Trophoblast cell (in vitro differentiated cells and primary cell): ENCODE data around the gene GRIN3A.

Experiments used
- DNase-seq, 2 donors: peaks; one replicate each; pipeline ENCODE4 v3.0.0-alpha.2; 2016
- H2AFZ ChIP-seq: 2 replicates; pipeline ENCODE4 v1.6.1; 2013; ENCODE audit warnings: low read length, moderate library complexity, mild to moderate bottlenecking; ENCODE audit not compliant: insufficient read depth, poor library complexity
- H2AK5ac ChIP-seq: 2 replicates; pipeline ENCODE4 v1.6.1; 2013; ENCODE audit warnings: mild to moderate bottlenecking, low read length
- H2BK120ac ChIP-seq: 2 replicates; pipeline ENCODE4 v1.6.1; 2013; ENCODE audit warnings: low read length, mild to moderate bottlenecking, moderate library complexity; ENCODE audit not compliant: insufficient read depth, poor library complexity
- H2BK12ac ChIP-seq: 2 replicates; pipeline ENCODE4 v1.6.1; 2013; ENCODE audit warnings: mild to moderate bottlenecking, low read length, moderate library complexity
- H2BK5ac ChIP-seq: 2 replicates; pipeline ENCODE4 v1.6.1; 2013; ENCODE audit warnings: low read length, low read depth, moderate library complexity, mild to moderate bottlenecking; ENCODE audit not compliant: poor library complexity
- H3K14ac ChIP-seq: 2 replicates; pipeline ENCODE4 v1.6.1; 2013; ENCODE audit warnings: mild to moderate bottlenecking, low read length
- H3K18ac ChIP-seq: 2 replicates; pipeline ENCODE4 v1.6.1; 2013; ENCODE audit warnings: mild to moderate bottlenecking, low read length
- H3K23ac ChIP-seq: 2 replicates; pipeline ENCODE4 v1.6.1; 2013; ENCODE audit warnings: low read length
- H3K27ac ChIP-seq: 2 replicates; pipeline ENCODE4 v1.5.1; 2013; ENCODE audit warnings: low read depth, mild to moderate bottlenecking, inconsistent platforms, low read length, moderate library complexity
- H3K27me3 ChIP-seq: 2 replicates; pipeline ENCODE4 v1.6.1; 2013; ENCODE audit warnings: inconsistent platforms, mild to moderate bottlenecking, low read length, moderate library complexity; ENCODE audit not compliant: insufficient read depth
- H3K36me3 ChIP-seq, 2 experiments: 1 replicate in 1 of 2; 2 replicates in 1 of 2; pipeline ENCODE4 v1.6.1; 2013; ENCODE audit warnings: low read length in 2 of 2, mild to moderate bottlenecking in 2 of 2, moderate library complexity in 1 of 2; ENCODE audit not compliant: insufficient read depth in 2 of 2, control insufficient read depth in 1 of 2
- H3K4ac ChIP-seq: 2 replicates; pipeline ENCODE4 v1.6.1; 2013; ENCODE audit warnings: low read depth, mild to moderate bottlenecking, low read length, moderate library complexity
- H3K4me1 ChIP-seq, 2 experiments: 1 replicate in 1 of 2; 2 replicates in 1 of 2; pipeline ENCODE4 v1.6.1; 2013; ENCODE audit warnings: low read length in 2 of 2, mild to moderate bottlenecking in 2 of 2, moderate library complexity in 1 of 2; ENCODE audit not compliant: insufficient read depth in 2 of 2, control insufficient read depth in 1 of 2
- H3K4me2 ChIP-seq: 2 replicates; pipeline ENCODE4 v1.6.1; 2013; ENCODE audit warnings: inconsistent platforms, mild to moderate bottlenecking, low read length, moderate library complexity
- H3K4me3 ChIP-seq: 2 replicates; pipeline ENCODE4 v1.5.1; 2013; ENCODE audit warnings: mild to moderate bottlenecking, low read depth, low read length, inconsistent platforms
- H3K79me1 ChIP-seq: one replicate; pipeline ENCODE4 v1.6.1; 2013; ENCODE audit warnings: low read length
- H3K79me2 ChIP-seq: 2 replicates; pipeline ENCODE4 v1.6.1; 2013; ENCODE audit warnings: low read length, mild to moderate bottlenecking; ENCODE audit not compliant: control insufficient read depth, insufficient read depth, poor library complexity
- H3K9ac ChIP-seq: 2 replicates; pipeline ENCODE4 v1.6.1; 2013; ENCODE audit warnings: mild to moderate bottlenecking, low read length
- H3K9me3 ChIP-seq: 2 replicates; pipeline ENCODE4 v1.6.1; 2013; ENCODE audit warnings: low read depth, mild to moderate bottlenecking, control low read depth, inconsistent platforms, low read length; ENCODE audit not compliant: insufficient read depth
- H4K12ac ChIP-seq: 2 replicates; pipeline ENCODE4 v1.6.1; 2013; ENCODE audit warnings: low read depth, mild to moderate bottlenecking, low read length, moderate library complexity
- H4K8ac ChIP-seq: 2 replicates; pipeline ENCODE4 v1.6.1; 2013; ENCODE audit warnings: low read depth, mild to moderate bottlenecking, low read length, moderate library complexity
- H4K91ac ChIP-seq: one replicate; pipeline ENCODE4 v1.6.1; 2013; ENCODE audit warnings: low read depth, mild to moderate bottlenecking, low read length, moderate library complexity
- WGBS: extraction: QIAGEN DNeasy Blood & Tissue Kit; methylation state at CpG from one replicate; pipeline ENCODE4 v1.1.7; 2013; ENCODE audit warnings: missing lambda C conversion rate; ENCODE audit not compliant: insufficient read length, insufficient coverage; ENCODE audit errors: extremely low coverage; 5-methylcytosine and 5-hydroxymethylcytosine counted together

The GRIN3A gene

GRCh38 chr9:101758304-101758930 lies 20.0 kb upstream of the GRIN3A start:
- Histone ChIP-seq H2AFZ (no peak overlapping the region), H3K79me2 (no peaks in the 10 kb centered on the region), H3K9me3 (no peaks in the 10 kb centered on the region), H3K14ac (no peak overlapping the region), H3K79me1 (no peaks in the 10 kb centered on the region), H3K36me3 (no peaks in the 10 kb centered on the region), H3K27ac (no peak overlapping the region), H3K4ac (no peak overlapping the region), H3K9ac (no peak overlapping the region), H2BK120ac (no peak overlapping the region), H2BK5ac (no peak overlapping the region), H2BK12ac (no peak overlapping the region), H4K12ac (no peak overlapping the region), H2AK5ac (no peak overlapping the region), H3K18ac (no peak overlapping the region), H4K8ac (no peak overlapping the region), H3K4me1 (no peaks in the 10 kb centered on the region), H3K27me3 (no peaks in the 10 kb centered on the region), H3K4me2 (no peak overlapping the region), H3K23ac (no peak overlapping the region), H3K4me3 (no peak overlapping the region), H4K91ac (no peak overlapping the region)
- DNase-seq = no peak
- WGBS = no CpG with 5 or more reads among the region's 2 CpGs

GRCh38 chr9:101753716-101754115 lies 15.3 kb upstream of the GRIN3A start:
- WGBS = no CpG with 5 or more reads among the region's 5 CpGs
- Histone ChIP-seq H3K27me3 (no peaks in the 10 kb centered on the region), H3K23ac (no peak overlapping the region)

GRCh38 chr9:101751895-101752294 lies 13.4 kb upstream of the GRIN3A start:
- Histone ChIP-seq H3K27ac (no peak overlapping the region), H2BK12ac (no peak overlapping the region), H3K27me3 (no peaks in the 10 kb centered on the region), H3K18ac (no peak overlapping the region), H3K14ac (no peak overlapping the region), H2AFZ (no peak overlapping the region), H2BK120ac (no peak overlapping the region), H4K91ac (no peak overlapping the region), H3K9ac (no peak overlapping the region), H4K12ac (no peak overlapping the region), H4K8ac (no peak overlapping the region), H3K23ac (no peak overlapping the region), H3K79me2 (no peaks in the 10 kb centered on the region), H3K79me1 (no peaks in the 10 kb centered on the region), H3K9me3 (no peaks in the 10 kb centered on the region), H2BK5ac (no peak overlapping the region), H3K4me2 (no peak overlapping the region), H2AK5ac (no peak overlapping the region), H3K4me3 (no peak overlapping the region), H3K4ac (no peak overlapping the region), H3K4me1 (no peaks in the 10 kb centered on the region), H3K36me3 (no peaks in the 10 kb centered on the region)
- DNase-seq = no peak
- WGBS = no CpG with 5 or more reads among the region's 2 CpGs

More at GRCh38 chr9:101753716-101754115, 15.3 kb upstream of the GRIN3A start:
- no peak overlapping the region for H3K9ac ChIP-seq
- H3K27ac ChIP-seq = no peak overlapping the region
- no peak for DNase-seq
- no peak overlapping the region for H2BK120ac ChIP-seq
- H3K18ac ChIP-seq = no peak overlapping the region
- H4K12ac ChIP-seq = no peak overlapping the region
- no peak overlapping the region for H2AFZ ChIP-seq
- H3K14ac ChIP-seq = no peak overlapping the region
- H3K9me3 ChIP-seq = no peaks in the 10 kb centered on the region
- no peak overlapping the region for H4K91ac ChIP-seq
- H2BK5ac ChIP-seq = no peak overlapping the region
- H3K4me1 ChIP-seq = no peaks in the 10 kb centered on the region
- H2BK12ac ChIP-seq = no peak overlapping the region
- H3K79me1 ChIP-seq = no peaks in the 10 kb centered on the region
- no peak overlapping the region for H3K4me2 ChIP-seq
- H3K79me2 ChIP-seq = no peaks in the 10 kb centered on the region
- no peak overlapping the region for H2AK5ac ChIP-seq
- no peaks in the 10 kb centered on the region for H3K36me3 ChIP-seq
- no peak overlapping the region for H4K8ac ChIP-seq
- H3K4ac ChIP-seq = no peak overlapping the region
- H3K4me3 ChIP-seq = no peak overlapping the region

GRCh38 chr9:101739311-101739710 lies 864 bp upstream of the GRIN3A start:
- Histone ChIP-seq H2AK5ac (no peak overlapping the region), H3K4me1 (peaks cover 10 to 12% of the 10 kb centered on the region in 2 experiments), H2BK120ac (no peak overlapping the region), H4K8ac (no peak overlapping the region), H2BK12ac (no peak overlapping the region), H3K18ac (no peak overlapping the region), H3K9ac (no peak overlapping the region), H3K27me3 (peaks cover 16% of the 10 kb centered on the region), H3K79me2 (no peaks in the 10 kb centered on the region), H3K4me3 (no peak overlapping the region), H3K4ac (no peak overlapping the region), H4K12ac (no peak overlapping the region), H3K79me1 (no peaks in the 10 kb centered on the region), H3K36me3 (no peaks in the 10 kb centered on the region), H3K27ac (no peak overlapping the region), H4K91ac (no peak overlapping the region), H3K14ac (no peak overlapping the region), H3K4me2 (no peak overlapping the region), H3K23ac (no peak overlapping the region), H2AFZ (no peak overlapping the region), H3K9me3 (peaks cover 3% of the 10 kb centered on the region), H2BK5ac (no peak overlapping the region)
- WGBS = no CpG with 5 or more reads among the region's 2 CpGs
- DNase-seq = no peak
